Stimulated activated CD8-positive, alpha-beta memory T cell treated with anti-CD3 and anti-CD28 coated beads, Interleukin-15, amount 100 ng/mL, for 48 hours (primary cell): ENCODE data around the gene PACRG.

Experiments used
- DNase-seq, 2 donors: peaks; one replicate each; pipeline ENCODE4 v3.0.0-alpha.2; 2020; ENCODE audit warnings: low read depth in 2 of 2

PACRG gene

GRCh38 chr6:162864911-162865310 is 137.1 kb downstream of the PACRG start:
- no peak for DNase-seq

GRCh38 chr6:162866656-162867055 is 138.9 kb downstream of the PACRG start:
- DNase-seq, result no peak

GRCh38 chr6:162868397-162868796 is 140.6 kb downstream of the PACRG start:
- no peak for DNase-seq

GRCh38 chr6:162871966-162872365 is 144.2 kb downstream of the PACRG start:
- DNase-seq, result no peak

GRCh38 chr6:162873537-162873936 is 145.8 kb downstream of the PACRG start:
- DNase-seq, result no peak

GRCh38 chr6:162875070-162875469 is 147.3 kb downstream of the PACRG start:
- no peak for DNase-seq

- no peak for DNase-seq
These were observed 155.2 kb downstream of the PACRG start for GRCh38 chr6:162882801-162883481.

- DNase-seq, result no peak
These were observed 160.4 kb downstream of the PACRG start for GRCh38 chr6:162887981-162888689.

GRCh38 chr6:162889303-162889702 is 161.5 kb downstream of the PACRG start:
- no peak for DNase-seq

- no peak for DNase-seq
These were observed 170.2 kb downstream of the PACRG start for GRCh38 chr6:162898011-162898410.

GRCh38 chr6:162899148-162899547 is 171.4 kb downstream of the PACRG start:
- no peak for DNase-seq

GRCh38 chr6:162900503-162900902 is 172.7 kb downstream of the PACRG start:
- DNase-seq, result no peak

GRCh38 chr6:162904069-162904663 is 176.4 kb downstream of the PACRG start:
- DNase-seq, result no peak

GRCh38 chr6:162906479-162906878 is 178.7 kb downstream of the PACRG start:
- DNase-seq, result no peak

GRCh38 chr6:162907876-162908481 is 180.2 kb downstream of the PACRG start:
- no peak for DNase-seq

GRCh38 chr6:162913206-162913605 is 185.4 kb downstream of the PACRG start:
- no peak for DNase-seq

GRCh38 chr6:162917506-162917905 is 189.7 kb downstream of the PACRG start:
- no peak for DNase-seq

GRCh38 chr6:162921062-162921461 is 193.3 kb downstream of the PACRG start:
- DNase-seq, result no peak

GRCh38 chr6:162921510-162922040 is 193.8 kb downstream of the PACRG start:
- DNase-seq, result no peak

- no peak for DNase-seq
These were observed 194.9 kb downstream of the PACRG start for GRCh38 chr6:162922563-162923166.

GRCh38 chr6:162934844-162935243 is 207.1 kb downstream of the PACRG start:
- DNase-seq, result no peak

- no peak for DNase-seq
These were observed 212.7 kb downstream of the PACRG start for GRCh38 chr6:162940426-162940825.
